Hepatocyte (in vitro differentiated cells): ENCODE data around the gene DNAL4.

ENCODE experiments used
- EZH2 ChIP-seq: fragments of 200-600 bp; sonication (generic); IDR thresholded peaks from 2 replicates; pipeline ENCODE4 v1.6.1; 2016; ENCODE audit warnings: antibody characterized with exemption, mild to moderate bottlenecking, borderline replicate concordance
- EZH2phosphoT487 ChIP-seq: fragments of 200-600 bp; sonication (generic); IDR thresholded peaks from one replicate; pipeline ENCODE4 v1.6.1; 2018; ENCODE audit warnings: antibody characterized with exemption, mild to moderate bottlenecking, low read depth, moderate library complexity; ENCODE audit not compliant: unreplicated experiment, severe bottlenecking
- TF ChIP-seq, protein P1 (sequence below): fragments of 200-600 bp; sonication (generic); IDR thresholded peaks from 2 replicates; pipeline ENCODE4 v1.5.1; 2016; ENCODE audit warnings: antibody characterized with exemption, mild to moderate bottlenecking; ENCODE audit not compliant: poor library complexity

DNA sequence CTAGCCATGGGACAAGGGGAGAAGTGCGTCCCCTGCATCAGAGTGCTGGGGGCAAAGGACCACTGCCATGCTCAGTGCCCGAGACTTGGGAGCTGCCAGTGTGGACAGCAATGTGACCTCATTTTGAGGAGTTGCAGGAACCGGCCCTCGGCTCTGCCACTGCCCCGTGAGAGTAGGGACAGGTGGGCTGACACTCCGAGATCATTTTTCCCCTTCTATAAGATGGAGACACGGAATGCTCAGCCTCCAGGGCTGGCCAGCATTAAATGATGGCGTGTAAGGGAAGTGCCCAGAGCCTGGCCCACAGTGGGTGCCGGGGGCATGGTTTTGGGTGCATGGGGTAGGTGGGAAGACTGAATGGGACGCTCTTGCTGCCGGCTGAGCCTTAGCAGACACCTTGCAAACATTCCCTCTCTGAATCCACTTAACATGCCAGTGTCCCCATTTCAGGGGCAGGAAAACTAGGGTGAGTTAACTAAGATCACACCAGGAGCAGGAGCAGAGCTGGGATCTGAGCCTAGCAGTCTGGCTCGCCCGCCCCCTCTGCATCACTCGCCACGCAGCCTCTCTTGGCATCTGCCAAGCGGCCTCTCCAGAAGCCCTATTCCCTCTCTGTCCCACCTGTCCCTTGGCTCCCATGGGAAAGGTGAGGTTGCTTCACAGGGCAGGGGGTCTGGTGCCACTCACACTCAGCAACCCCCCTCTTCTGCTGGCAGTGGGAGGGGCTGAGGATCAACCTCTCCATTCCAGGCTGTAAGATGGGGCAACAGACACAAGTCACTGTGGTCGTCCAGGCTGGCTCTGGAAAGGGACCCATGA, 36.3 kb upstream of the DNAL4 start:
- TF ChIP-seq, protein P1, sequence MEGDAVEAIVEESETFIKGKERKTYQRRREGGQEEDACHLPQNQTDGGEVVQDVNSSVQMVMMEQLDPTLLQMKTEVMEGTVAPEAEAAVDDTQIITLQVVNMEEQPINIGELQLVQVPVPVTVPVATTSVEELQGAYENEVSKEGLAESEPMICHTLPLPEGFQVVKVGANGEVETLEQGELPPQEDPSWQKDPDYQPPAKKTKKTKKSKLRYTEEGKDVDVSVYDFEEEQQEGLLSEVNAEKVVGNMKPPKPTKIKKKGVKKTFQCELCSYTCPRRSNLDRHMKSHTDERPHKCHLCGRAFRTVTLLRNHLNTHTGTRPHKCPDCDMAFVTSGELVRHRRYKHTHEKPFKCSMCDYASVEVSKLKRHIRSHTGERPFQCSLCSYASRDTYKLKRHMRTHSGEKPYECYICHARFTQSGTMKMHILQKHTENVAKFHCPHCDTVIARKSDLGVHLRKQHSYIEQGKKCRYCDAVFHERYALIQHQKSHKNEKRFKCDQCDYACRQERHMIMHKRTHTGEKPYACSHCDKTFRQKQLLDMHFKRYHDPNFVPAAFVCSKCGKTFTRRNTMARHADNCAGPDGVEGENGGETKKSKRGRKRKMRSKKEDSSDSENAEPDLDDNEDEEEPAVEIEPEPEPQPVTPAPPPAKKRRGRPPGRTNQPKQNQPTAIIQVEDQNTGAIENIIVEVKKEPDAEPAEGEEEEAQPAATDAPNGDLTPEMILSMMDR, result no peak
- TF ChIP-seq EZH2, result no peak
- TF ChIP-seq EZH2phosphoT487, result no peak
